Kidney (tissue), 14 donors: ENCODE results near the gene SLC6A2. TPM values are rescaled to one million over a fixed set of nuclear protein-coding genes. Genes with fewer than 3 reads are reported as not detected.

ENCODE experiments used
- DNase-seq, 5 donors: peaks; one replicate each; pipeline ENCODE4 v3.0.0-alpha.2; 2013 to 2020
- FAIRE-seq: peaks from 2 replicates; lab custom pipeline; 2012; peaks lifted over from hg19 to GRCh38; lab: Jason Lieb, UNC
- H3K27ac ChIP-seq, 2 donors: one replicate each; pipeline ENCODE4 v1.7.0; 2013; ENCODE audit warnings: low read depth in 2 of 2, low read length in 2 of 2, inconsistent platforms in 1 of 2
- H3K27me3 ChIP-seq: one replicate; pipeline ENCODE4 v1.7.1; 2013; ENCODE audit warnings: low read length, inconsistent platforms; ENCODE audit not compliant: control insufficient read depth, insufficient read depth
- H3K36me3 ChIP-seq, 3 donors: one replicate each; pipeline versions ENCODE4 v1.7.0 to v1.7.1; 2013; ENCODE audit warnings: low read length in 3 of 3, control low read depth in 1 of 3, inconsistent platforms in 1 of 3; ENCODE audit not compliant: insufficient read depth in 3 of 3, control insufficient read depth in 2 of 3
- H3K4me1 ChIP-seq, 3 donors: one replicate each; pipeline versions ENCODE4 v1.7.0 to v1.7.1; 2013; ENCODE audit warnings: low read length in 3 of 3, inconsistent platforms in 1 of 3, low read depth in 1 of 3; ENCODE audit not compliant: control insufficient read depth in 2 of 3, insufficient read depth in 2 of 3
- H3K4me3 ChIP-seq, 3 donors: one replicate each; pipeline versions ENCODE4 v1.7.0 to v1.8.1; 2013; ENCODE audit warnings: low read length in 3 of 3, control low read depth in 1 of 3, inconsistent platforms in 1 of 3
- H3K9ac ChIP-seq, 3 donors: one replicate each; pipeline versions ENCODE4 v1.7.0 to v1.7.1; 2013; ENCODE audit warnings: low read length in 3 of 3, control low read depth in 1 of 3, inconsistent platforms in 1 of 3
- H3K9me3 ChIP-seq, 3 donors: one replicate each; pipeline versions ENCODE4 v1.7.0 to v1.7.1; 2013; ENCODE audit warnings: low read length in 3 of 3, control low read depth in 1 of 3, inconsistent platforms in 1 of 3; ENCODE audit not compliant: control insufficient read depth in 2 of 3, insufficient read depth in 1 of 3
- CTCF ChIP-seq: IDR thresholded peaks from 3 replicates; pipeline ENCODE4 v1.5.1; 2012; ENCODE audit warnings: mild to moderate bottlenecking, moderate library complexity, borderline replicate concordance; ENCODE audit not compliant: insufficient read depth; ENCODE audit errors: extremely low read depth
- intact Hi-C: fragments of 100-400 bp; cut with DNase I; formaldehyde crosslinking; loops from one replicate; pipeline ENCODE4 v1.11.1; 2022
- polyA plus RNA-seq: library from polyadenylated mRNA; stranded (reverse); fragments of 350-450 nt; fragmentation: Illumina TruSeq; extraction: RNeasy Lipid Tissue Mini Kit (QIAGEN cat#74804); gene quantifications from one replicate; pipeline ENCODE4 v1.2.3, GENCODE V29; 2014; ENCODE audit warnings: low read depth, low replicate concordance; ENCODE audit not compliant: insufficient read depth
- total RNA-seq: library from RNA; stranded (reverse); fragmentation: NEBNext Ultra II Directional; extraction: Animal tissue kit (Norgen Biotek cat#: 25700); gene quantifications from one replicate; pipeline ENCODE4 v1.2.1, GENCODE V29; 2021
- donor health status: control.
- donor health status: control.
- donor health status: control.
- donor health status: control.
- donor health status: control.
- donor health status: DM: yes; HTN: yes; CAD: no.
- donor health status: Normal renal cell carcinoma (clear cell type).

The SLC6A2 gene
- total and polyA plus RNA-seq, 2 donors from 2014 or later = 0.09 to 0.73 TPM

GRCh38 chr16:55624696-55625095 is 31.1 kb upstream of the SLC6A2 start:
- H3K36me3 ChIP-seq = no peaks in the 10 kb centered on the region
- H3K9me3 ChIP-seq = no peaks in the 10 kb centered on the region
- no peak for DNase-seq
- no peaks in the 10 kb centered on the region for H3K4me1 ChIP-seq
- intact Hi-C loops = no loop called here
- no peak for TF ChIP-seq CTCF
- no peaks in the 10 kb centered on the region for H3K27me3 ChIP-seq
- FAIRE-seq = no peak
- H3K4me3 ChIP-seq = no peak overlapping the region
- H3K27ac ChIP-seq = no peak overlapping the region
- no peak overlapping the region for H3K9ac ChIP-seq

- FAIRE-seq (no peak), DNase-seq (no peak)
- no peaks in the 10 kb centered on the region for H3K36me3 ChIP-seq
- H3K9ac ChIP-seq = no peak overlapping the region
- no peak overlapping the region for H3K4me3 ChIP-seq
- intact Hi-C loops = no loop called here
- H3K9me3 ChIP-seq = no peaks in the 10 kb centered on the region
- H3K4me1 ChIP-seq = no peaks in the 10 kb centered on the region
- no peak overlapping the region for H3K27ac ChIP-seq
- TF ChIP-seq CTCF = no peak
- no peaks in the 10 kb centered on the region for H3K27me3 ChIP-seq
Observed at GRCh38 chr16:55625843-55626242, 29.9 kb upstream of the SLC6A2 start.

GRCh38 chr16:55628306-55628968 is 27.4 kb upstream of the SLC6A2 start:
- H3K9ac ChIP-seq = no peak overlapping the region
- intact Hi-C loops = no loop called here
- H3K4me1 ChIP-seq = no peaks in the 10 kb centered on the region
- no peaks in the 10 kb centered on the region for H3K27me3 ChIP-seq
- H3K27ac ChIP-seq = no peak overlapping the region
- TF ChIP-seq CTCF = no peak
- DNase-seq = no peak
- H3K36me3 ChIP-seq = no peaks in the 10 kb centered on the region
- no peak overlapping the region for H3K4me3 ChIP-seq
- no peaks in the 10 kb centered on the region for H3K9me3 ChIP-seq
- no peak for FAIRE-seq

- Histone ChIP-seq H3K9ac (no peak overlapping the region), H3K4me1 (no peaks in the 10 kb centered on the region), H3K4me3 (no peak overlapping the region), H3K27me3 (no peaks in the 10 kb centered on the region), H3K9me3 (no peaks in the 10 kb centered on the region), H3K27ac (no peak overlapping the region), H3K36me3 (no peaks in the 10 kb centered on the region)
- no peak for DNase-seq
- no peak for TF ChIP-seq CTCF
- no peak for FAIRE-seq
- intact Hi-C loops = no loop called here
Observed at GRCh38 chr16:55630774-55631173, 25.0 kb upstream of the SLC6A2 start.
